PC-3 (cell line): ENCODE measurements around the gene ARID5B. TPM values are rescaled to one million over a fixed set of nuclear protein-coding genes. Genes with fewer than 3 reads are reported as not detected.

Source experiments
- ATAC-seq: fragments of 200-7000 bp; cut with Tn5 transposase; 2 replicates; pipeline ENCODE4 v1.9.1; 2020; ENCODE audit warnings: mild to moderate bottlenecking, moderate library complexity
- BruUV-seq: library from RNA; stranded (reverse); fragments of 400-500 nt; replicated peaks from 2 replicates; lab custom pipeline; 2021; lab: Mats Ljungman, UMichigan
- CTCF ChIA-PET: fragments of 300-600 bp; sonication (Branson Sonifier 250); formaldehyde crosslinking; loops from one replicate; lab custom pipeline; 2022; ENCODE audit warnings: antibody characterized with exemption; lab: Charles Lee
- POLR2A ChIA-PET: fragments of 300-600 bp; sonication (Branson Sonifier 250); formaldehyde crosslinking; loops from one replicate; lab custom pipeline; 2022; ENCODE audit warnings: antibody characterized with exemption; ENCODE audit not compliant: unreplicated experiment; lab: Charles Lee
- DNase-seq: peaks from one replicate; pipeline ENCODE4 v3.0.0-alpha.2; 2015
- H2AFZ ChIP-seq: fragments of 300-600 bp; sonication (generic); 2 replicates; pipeline ENCODE4 v1.6.0; 2016; ENCODE audit warnings: antibody characterized with exemption, low read length
- H3F3A ChIP-seq: fragments of 300-600 bp; sonication (generic); one replicate; pipeline ENCODE4 v1.6.0; 2017; ENCODE audit warnings: antibody characterized with exemption, low read length, control low read depth, mild to moderate bottlenecking; ENCODE audit not compliant: unreplicated experiment
- H3K27ac ChIP-seq: fragments of 300-600 bp; sonication (generic); 2 replicates; pipeline ENCODE4 v1.5.1; 2016; ENCODE audit warnings: mild to moderate bottlenecking, low read length
- H3K27me3 ChIP-seq: fragments of 300-600 bp; sonication (generic); 2 replicates; pipeline ENCODE4 v1.6.1; 2016; ENCODE audit warnings: low read length, mixed read lengths
- H3K36me3 ChIP-seq: fragments of 300-600 bp; sonication (generic); 2 replicates; pipeline ENCODE4 v1.6.1; 2016; ENCODE audit warnings: low read depth, mixed run types, low read length, mixed read lengths
- H3K4me1 ChIP-seq: fragments of 300-600 bp; sonication (generic); 2 replicates; pipeline ENCODE4 v1.5.1; 2016; ENCODE audit warnings: low read length; ENCODE audit not compliant: insufficient read depth
- H3K4me2 ChIP-seq: fragments of 300-600 bp; sonication (generic); 2 replicates; pipeline ENCODE4 v1.6.0; 2016; ENCODE audit warnings: low read length
- H3K4me3 ChIP-seq: fragments of 300-600 bp; sonication (generic); 2 replicates; pipeline ENCODE4 v1.5.1; 2016; ENCODE audit warnings: mild to moderate bottlenecking, low read length, mixed read lengths
- H3K79me2 ChIP-seq: fragments of 300-600 bp; sonication (generic); 2 replicates; pipeline ENCODE4 v1.6.1; 2017; ENCODE audit warnings: low read length, mixed read lengths
- H3K9ac ChIP-seq: fragments of 300-600 bp; sonication (generic); 2 replicates; pipeline ENCODE4 v1.6.0; 2016; ENCODE audit warnings: mild to moderate bottlenecking, low read length
- H3K9me2 ChIP-seq: fragments of 300-600 bp; sonication (generic); replicated peaks from 2 replicates; pipeline ENCODE4 v1.6.1; 2016; ENCODE audit warnings: mixed run types, low read length, mixed read lengths
- H3K9me3 ChIP-seq: fragments of 300-600 bp; sonication (generic); 2 replicates; pipeline ENCODE4 v1.6.1; 2016; ENCODE audit warnings: low read length, mixed read lengths
- H4K20me1 ChIP-seq: fragments of 300-600 bp; sonication (generic); 2 replicates; pipeline ENCODE4 v1.6.1; 2016; ENCODE audit warnings: low read length, mixed read lengths
- EZH2 ChIP-seq: fragments of 300-600 bp; sonication (generic); IDR thresholded peaks from one replicate; pipeline ENCODE4 v1.6.1; 2017; ENCODE audit warnings: antibody characterized with exemption, mild to moderate bottlenecking, low read length; ENCODE audit not compliant: unreplicated experiment
- EZH2phosphoT487 ChIP-seq: fragments of 300-600 bp; sonication (generic); IDR thresholded peaks from 2 replicates; pipeline ENCODE4 v1.6.1; 2018; ENCODE audit warnings: mild to moderate bottlenecking, antibody characterized with exemption, low read length, borderline replicate concordance
- intact Hi-C: fragments of 100-400 bp; cut with micrococcal nuclease; formaldehyde crosslinking; loops from 2 replicates; pipeline ENCODE4 v1.9.0; 2023
- total RNA-seq: library from RNA; depleted of rRNA; stranded (reverse); fragments of >200 nt; gene quantifications from 2 replicates; pipeline ENCODE4 v1.2.3, GENCODE V29; 2014
- TF ChIP-seq, protein P1 (sequence below): fragments of 300-600 bp; sonication (generic); conservative IDR thresholded peaks from 2 replicates; pipeline ENCODE4 v1.5.1; 2017; ENCODE audit warnings: antibody characterized with exemption, low read depth, mild to moderate bottlenecking, low read length

Gene ARID5B
- total RNA-seq, 1 experiment from 2014 or later, result 26.4 TPM

DNA sequence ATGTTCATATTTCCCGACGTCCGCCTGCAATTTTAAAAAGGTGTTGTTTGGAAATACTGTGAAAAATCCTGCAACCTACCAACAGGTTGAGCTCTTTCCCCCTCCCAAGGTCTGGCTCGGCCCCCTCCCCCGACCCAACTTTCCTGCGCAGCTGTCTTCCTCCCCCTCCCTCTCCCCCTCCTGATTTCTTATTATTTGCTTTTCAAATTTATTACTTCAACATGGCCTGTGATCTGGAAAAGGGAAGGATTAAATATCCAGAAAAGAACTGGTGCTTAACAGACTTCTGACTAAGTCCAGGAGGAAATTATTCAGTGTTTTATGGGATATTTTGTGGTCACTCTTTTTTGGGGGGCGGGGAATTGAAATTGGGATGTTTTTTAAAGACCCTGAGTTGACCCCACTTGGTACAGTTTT lies 2.4 kb downstream of the ARID5B start:
- peak overlapping the region; percentile 89 for H3K4me2 ChIP-seq
- H3K4me1 ChIP-seq, result peaks cover 24% of the 10 kb centered on the region
- POLR2A ChIA-PET, result interaction anchor here (0.6 to 2.6 kb wide), 11 partner anchors 34 to 469 kb away, joined by 4 to 25 read pairs (median 6); no protein-coding TSS in a partner anchor
- no peaks in the 10 kb centered on the region for H3K9me2 ChIP-seq
- H3K27me3 ChIP-seq, result no peaks in the 10 kb centered on the region
- H3F3A ChIP-seq, result peaks cover 15% of the 10 kb centered on the region
- ATAC-seq, result peak; percentile 11
- H2AFZ ChIP-seq, result peak overlapping the region; percentile 97
- intact Hi-C loops, result loop anchor here (1.0 to 5.0 kb wide), 10 partner anchors 35 to 1087 kb away; no protein-coding TSS in a partner anchor
- H3K4me3 ChIP-seq, result peak overlapping the region; percentile 75
- no peaks in the 10 kb centered on the region for H4K20me1 ChIP-seq
- peak overlapping the region; percentile 52 for H3K27ac ChIP-seq
- peak; percentile 97 for DNase-seq
- no peaks in the 10 kb centered on the region for H3K36me3 ChIP-seq
- CTCF ChIA-PET, result interaction anchor here (0.5 to 3.5 kb wide), 21 partner anchors 33 to 914 kb away, joined by 3 to 62 read pairs (median 5); no protein-coding TSS in a partner anchor
- peak overlapping the region; percentile 70 for H3K9ac ChIP-seq
- TF ChIP-seq EZH2, result no peak
- TF ChIP-seq EZH2phosphoT487, result no peak
- TF ChIP-seq, protein P1, sequence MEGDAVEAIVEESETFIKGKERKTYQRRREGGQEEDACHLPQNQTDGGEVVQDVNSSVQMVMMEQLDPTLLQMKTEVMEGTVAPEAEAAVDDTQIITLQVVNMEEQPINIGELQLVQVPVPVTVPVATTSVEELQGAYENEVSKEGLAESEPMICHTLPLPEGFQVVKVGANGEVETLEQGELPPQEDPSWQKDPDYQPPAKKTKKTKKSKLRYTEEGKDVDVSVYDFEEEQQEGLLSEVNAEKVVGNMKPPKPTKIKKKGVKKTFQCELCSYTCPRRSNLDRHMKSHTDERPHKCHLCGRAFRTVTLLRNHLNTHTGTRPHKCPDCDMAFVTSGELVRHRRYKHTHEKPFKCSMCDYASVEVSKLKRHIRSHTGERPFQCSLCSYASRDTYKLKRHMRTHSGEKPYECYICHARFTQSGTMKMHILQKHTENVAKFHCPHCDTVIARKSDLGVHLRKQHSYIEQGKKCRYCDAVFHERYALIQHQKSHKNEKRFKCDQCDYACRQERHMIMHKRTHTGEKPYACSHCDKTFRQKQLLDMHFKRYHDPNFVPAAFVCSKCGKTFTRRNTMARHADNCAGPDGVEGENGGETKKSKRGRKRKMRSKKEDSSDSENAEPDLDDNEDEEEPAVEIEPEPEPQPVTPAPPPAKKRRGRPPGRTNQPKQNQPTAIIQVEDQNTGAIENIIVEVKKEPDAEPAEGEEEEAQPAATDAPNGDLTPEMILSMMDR, result no peak
- no TSS peak for BruUV-seq
- H3K79me2 ChIP-seq, result peaks cover 44% of the 10 kb centered on the region
- H3K9me3 ChIP-seq, result no peaks in the 10 kb centered on the region

DNA sequence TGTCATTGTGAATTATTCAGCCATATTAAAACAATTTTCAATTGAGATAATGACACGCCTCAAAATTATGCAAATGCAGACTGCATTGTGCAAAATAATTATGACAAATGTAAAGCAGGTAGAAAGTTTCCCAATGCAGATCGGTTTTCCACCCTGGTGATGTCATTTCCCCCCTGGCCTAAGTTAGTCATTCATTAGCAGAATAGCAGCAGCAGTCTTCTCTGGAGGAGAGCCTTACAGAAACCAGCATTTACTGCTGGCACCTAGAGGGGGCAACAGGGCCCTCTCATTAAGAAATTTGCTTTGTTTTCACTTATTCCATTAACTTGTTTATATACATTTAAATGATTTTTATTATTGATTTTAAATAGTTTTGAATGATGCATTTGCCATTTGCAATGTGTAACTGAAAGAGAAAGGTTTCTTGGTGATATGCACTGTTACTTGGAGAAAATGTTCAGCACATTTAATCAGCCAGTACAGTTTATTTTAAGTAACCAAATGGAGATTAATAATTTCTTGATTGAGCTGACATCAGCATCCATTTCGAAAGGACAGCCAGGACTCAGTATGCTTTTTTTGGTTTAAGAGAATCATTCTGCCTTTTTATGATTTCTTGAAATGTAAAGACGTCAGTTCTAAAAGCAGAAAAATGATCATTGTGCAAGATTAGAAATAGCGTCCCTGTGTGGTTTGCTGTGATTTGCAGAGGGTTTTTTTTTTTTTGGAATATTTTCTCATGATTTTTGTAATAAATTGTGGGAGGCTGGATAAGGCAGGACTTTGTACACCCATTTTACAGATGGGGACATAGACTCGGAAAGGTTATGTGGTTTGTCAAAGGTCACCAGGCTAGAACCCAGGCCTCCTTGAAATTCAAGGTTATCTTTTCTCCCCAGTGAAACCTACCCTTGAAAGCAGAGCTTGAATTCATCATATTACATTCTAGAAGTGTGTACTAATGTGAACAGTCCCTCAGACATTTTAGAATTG lies 3.5 kb downstream of the ARID5B start:
- TF ChIP-seq, protein P1, result peak; percentile 68
- TF ChIP-seq EZH2phosphoT487, result no peak
- BruUV-seq, result no TSS peak
- DNase-seq (peak; percentile 96), ATAC-seq (peak; percentile 17)
- ChIA-PET CTCF (interaction anchor here (0.6 to 3.5 kb wide), 4 partner anchors 70 to 169 kb away, joined by 3 to 62 read pairs (median 6); no protein-coding TSS in a partner anchor), POLR2A (interaction anchor here (0.6 to 1.0 kb wide), 2 partner anchors 39 to 594 kb away, joined by 7 to 19 read pairs; no protein-coding TSS in a partner anchor)
- Histone ChIP-seq H2AFZ (0 out of 2 replicates have a peak overlapping the region, but pooled peaks have one; percentile 97), H3K27me3 (no peaks in the 10 kb centered on the region), H3K9me2 (no peaks in the 10 kb centered on the region), H3K9me3 (no peaks in the 10 kb centered on the region), H3K36me3 (no peaks in the 10 kb centered on the region), H3K79me2 (peaks cover 44% of the 10 kb centered on the region), H4K20me1 (no peaks in the 10 kb centered on the region), H3K4me3 (peak overlapping the region; percentile 75), H3K27ac (peak overlapping the region; percentile 52), H3K4me1 (peaks cover 17% of the 10 kb centered on the region), H3K4me2 (peak overlapping the region; percentile 89), H3K9ac (peak overlapping the region; percentile 70), H3F3A (peaks cover 8% of the 10 kb centered on the region)
- intact Hi-C loops, result loop anchor here (1.0 to 5.0 kb wide), 9 partner anchors 34 to 1088 kb away; no protein-coding TSS in a partner anchor
